Fibroblast of lung (primary cell): Measurements from ENCODE around the gene SPINDOC.

ENCODE experiments used
- CTCF ChIP-seq, 2 donors: IDR thresholded peaks in 1 of 2; conservative IDR thresholded peaks in 1 of 2; 1 replicate in 1 of 2; 2 replicates in 1 of 2; pipeline ENCODE4 v1.5.1; 2011 to 2012; ENCODE audit warnings: low read length in 2 of 2, control low read depth in 1 of 2, inconsistent platforms in 1 of 2, low read depth in 1 of 2, mild to moderate bottlenecking in 1 of 2
- EZH2 ChIP-seq: IDR thresholded peaks from 2 replicates; pipeline ENCODE4 v1.5.1; 2012; ENCODE audit warnings: low read length, control low read depth, mild to moderate bottlenecking; ENCODE audit errors: missing control alignments

GRCh38 chr11:63775191-63775590 lies 38.1 kb upstream of the SPINDOC start:
- no peak for TF ChIP-seq EZH2
- no peak for TF ChIP-seq CTCF (conservative IDR thresholded peaks at IDR 0.05 in 1 of 2, IDR thresholded peaks at IDR 0.05 in 1 of 2; ENCODE audit: low read depth in 1 of 2, low read length in 2 of 2)
